ENCODE data around the gene SLC9A5. TPM values are rescaled to one million over a fixed set of nuclear protein-coding genes. Genes with fewer than 3 reads are reported as not detected.

The SLC9A5 gene
- polyA plus RNA-seq, 2 donors = 0.11 to 0.43 TPM

DNA sequence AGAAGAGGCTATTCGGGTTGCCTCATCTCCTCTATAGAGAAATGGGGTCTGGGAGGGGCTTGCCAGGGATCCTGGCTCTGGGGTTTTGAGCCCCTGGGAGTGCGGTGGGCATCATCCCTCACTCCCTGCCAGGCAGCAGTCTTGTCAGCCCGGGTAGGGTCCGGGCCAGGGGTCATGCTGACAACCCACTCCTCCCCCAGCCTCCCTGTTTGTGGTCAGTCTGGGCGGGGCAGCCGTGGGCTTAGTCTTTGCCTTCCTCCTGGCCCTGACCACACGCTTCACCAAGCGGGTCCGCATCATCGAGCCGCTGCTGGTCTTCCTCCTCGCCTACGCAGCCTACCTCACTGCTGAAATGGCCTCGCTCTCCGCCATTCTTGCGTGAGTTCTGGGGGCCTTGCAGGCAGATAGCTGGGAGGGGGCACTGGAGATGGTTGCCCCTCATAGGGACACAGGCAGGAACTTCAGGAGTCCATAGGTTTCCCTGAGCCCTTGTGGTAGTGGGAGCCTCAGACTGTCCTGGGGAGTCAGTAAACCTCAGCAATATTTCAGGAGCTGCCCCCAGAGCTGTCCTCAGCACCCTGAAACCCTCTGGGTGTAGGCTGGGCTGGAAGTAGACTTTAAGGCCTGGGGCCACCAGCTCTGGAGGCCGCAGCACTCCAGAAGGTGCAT lies 6.9 kb downstream of the SLC9A5 start:
- H3K4me1 ChIP-seq (ENCODE audit: control insufficient read depth in 2 of 2, insufficient read depth in 2 of 2, low read length in 1 of 2) = no peaks in the 10 kb centered on the region
- H3K27me3 ChIP-seq (ENCODE audit: control insufficient read depth in 1 of 2, insufficient read depth in 2 of 2, low read length in 2 of 2) = no peaks in the 10 kb centered on the region
- H3K9me3 ChIP-seq (ENCODE audit: control insufficient read depth in 2 of 2, insufficient read depth in 1 of 2, low read depth in 1 of 2, low read length in 1 of 2) = no peaks in the 10 kb centered on the region
- 91 to 92% methylated on average over 17 of the region's 17 CpGs for WGBS, 2 donors
- H3K27ac ChIP-seq (ENCODE audit: low read depth in 2 of 2, low read length in 1 of 2) = no peak overlapping the region
- no peak overlapping the region for H3K4me3 ChIP-seq (ENCODE audit: low read depth in 1 of 2, low read length in 2 of 2)
- H3K36me3 ChIP-seq (ENCODE audit: control insufficient read depth in 2 of 2, insufficient read depth in 2 of 2, low read length in 1 of 2) = no peaks in the 10 kb centered on the region

DNA sequence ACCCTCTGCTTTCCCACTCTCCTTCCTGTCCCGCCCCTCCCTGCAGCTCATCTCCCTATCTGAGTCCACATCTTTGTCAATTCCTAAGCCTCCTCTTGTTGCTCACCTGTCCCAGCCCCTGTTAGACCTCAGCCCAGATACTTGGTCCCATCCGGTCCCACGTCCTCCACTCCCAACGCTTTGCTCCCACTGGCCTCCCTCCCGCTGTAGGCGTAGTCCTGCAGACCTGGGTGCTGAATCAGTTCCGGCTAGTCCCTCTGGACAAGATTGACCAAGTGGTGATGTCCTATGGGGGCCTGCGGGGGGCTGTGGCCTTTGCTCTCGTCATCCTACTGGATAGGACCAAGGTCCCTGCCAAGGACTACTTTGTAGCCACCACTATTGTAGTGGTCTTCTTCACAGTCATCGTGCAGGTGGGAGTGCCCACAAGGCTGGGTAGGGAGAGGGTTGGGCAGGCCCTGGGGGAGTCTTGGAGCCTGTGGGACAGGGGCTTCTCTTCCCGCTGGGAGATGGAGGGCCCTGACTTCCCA lies 8.0 kb downstream of the SLC9A5 start:
- no peaks in the 10 kb centered on the region for H3K4me1 ChIP-seq (ENCODE audit: control insufficient read depth in 2 of 2, insufficient read depth in 2 of 2, low read length in 1 of 2)
- H3K36me3 ChIP-seq (ENCODE audit: control insufficient read depth in 2 of 2, insufficient read depth in 2 of 2, low read length in 1 of 2) = no peaks in the 10 kb centered on the region
- H3K4me3 ChIP-seq (ENCODE audit: low read depth in 1 of 2, low read length in 2 of 2) = no peak overlapping the region
- no peak overlapping the region for H3K27ac ChIP-seq (ENCODE audit: low read depth in 2 of 2, low read length in 1 of 2)
- H3K27me3 ChIP-seq (ENCODE audit: control insufficient read depth in 1 of 2, insufficient read depth in 2 of 2, low read length in 2 of 2) = no peaks in the 10 kb centered on the region
- WGBS, 2 donors = 93 to 95% methylated on average over 11 of the region's 11 CpGs
- H3K9me3 ChIP-seq (ENCODE audit: control insufficient read depth in 2 of 2, insufficient read depth in 1 of 2, low read depth in 1 of 2, low read length in 1 of 2) = no peaks in the 10 kb centered on the region

DNA sequence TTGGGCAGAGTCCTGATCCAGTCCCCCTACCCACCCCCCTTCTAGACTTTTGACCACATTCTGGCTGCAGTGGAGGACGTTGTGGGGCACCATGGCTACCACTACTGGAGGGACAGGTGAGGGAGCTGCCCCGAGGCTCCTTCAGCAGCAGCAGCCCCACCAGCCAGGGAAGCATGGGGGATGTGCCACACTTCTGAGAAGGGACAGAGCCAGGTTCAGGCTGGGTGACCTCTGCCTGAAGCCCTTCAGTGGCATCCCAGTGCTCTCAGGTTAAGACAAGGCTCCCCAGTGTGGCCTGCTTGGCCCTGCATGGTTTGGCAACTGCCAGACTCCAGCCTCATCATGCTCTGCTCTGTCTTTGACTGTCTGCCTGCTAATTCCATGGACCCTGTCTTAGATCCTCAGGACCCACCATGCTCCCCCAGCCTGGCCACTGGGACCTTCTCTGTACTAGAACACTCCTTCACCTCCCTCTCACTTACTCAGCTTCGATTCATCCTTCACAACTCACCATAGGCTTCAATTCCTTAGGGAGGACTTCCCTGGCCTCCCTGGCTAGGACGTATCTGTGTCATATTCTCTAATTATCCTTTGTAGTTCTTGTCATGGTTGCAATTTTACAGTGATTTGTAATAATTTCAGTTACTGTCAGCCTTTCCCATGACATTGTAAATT lies 8.8 kb downstream of the SLC9A5 start:
- no peaks in the 10 kb centered on the region for H3K36me3 ChIP-seq (ENCODE audit: control insufficient read depth in 2 of 2, insufficient read depth in 2 of 2, low read length in 1 of 2)
- no peaks in the 10 kb centered on the region for H3K27me3 ChIP-seq (ENCODE audit: control insufficient read depth in 1 of 2, insufficient read depth in 2 of 2, low read length in 2 of 2)
- no peaks in the 10 kb centered on the region for H3K9me3 ChIP-seq (ENCODE audit: control insufficient read depth in 2 of 2, insufficient read depth in 1 of 2, low read depth in 1 of 2, low read length in 1 of 2)

DNA sequence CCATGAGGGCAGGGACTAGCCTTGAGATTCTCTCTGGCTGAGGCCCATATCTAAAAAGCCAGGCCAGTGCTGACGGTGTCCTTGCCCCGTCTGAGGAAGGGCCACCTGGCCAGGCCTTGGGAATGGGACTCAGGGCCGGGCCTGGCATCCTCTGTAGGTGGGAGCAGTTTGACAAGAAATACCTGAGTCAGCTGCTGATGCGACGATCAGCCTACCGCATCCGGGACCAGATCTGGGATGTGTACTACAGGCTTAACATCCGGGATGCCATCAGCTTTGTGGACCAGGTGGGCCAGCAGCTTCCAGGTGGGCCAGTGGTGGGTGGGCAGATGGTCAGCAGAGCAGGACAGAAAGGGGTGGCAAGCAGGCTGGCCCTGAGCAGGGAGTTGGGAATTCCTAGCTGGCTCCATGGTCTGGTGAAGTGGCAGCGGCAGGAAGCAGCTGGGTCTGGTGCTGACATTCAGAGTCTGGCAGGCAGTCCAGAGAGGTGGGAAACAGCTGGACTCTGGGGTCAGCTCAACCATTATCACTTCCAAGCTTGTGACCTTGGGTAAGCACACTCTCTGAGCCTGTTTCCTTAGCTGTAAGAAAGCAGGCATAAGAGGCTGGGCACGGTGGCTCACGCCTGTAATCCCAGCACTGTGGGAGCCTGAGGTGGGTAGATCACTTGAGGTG lies 9.5 kb downstream of the SLC9A5 start:
- no peak overlapping the region for H3K4me3 ChIP-seq (ENCODE audit: low read depth in 1 of 2, low read length in 2 of 2)
- 79 to 83% methylated on average over 11 of the region's 11 CpGs for WGBS, 2 donors

More for the DNA sequence above, 8.8 kb downstream of the SLC9A5 start:
- Histone ChIP-seq H3K27ac (ENCODE audit: low read depth in 2 of 2, low read length in 1 of 2) (no peak overlapping the region), H3K4me3 (ENCODE audit: low read depth in 1 of 2, low read length in 2 of 2) (no peak overlapping the region), H3K4me1 (ENCODE audit: control insufficient read depth in 2 of 2, insufficient read depth in 2 of 2, low read length in 1 of 2) (no peaks in the 10 kb centered on the region)
- WGBS, 2 donors = 68 to 73% methylated on average over 4 of the region's 4 CpGs

DNA sequence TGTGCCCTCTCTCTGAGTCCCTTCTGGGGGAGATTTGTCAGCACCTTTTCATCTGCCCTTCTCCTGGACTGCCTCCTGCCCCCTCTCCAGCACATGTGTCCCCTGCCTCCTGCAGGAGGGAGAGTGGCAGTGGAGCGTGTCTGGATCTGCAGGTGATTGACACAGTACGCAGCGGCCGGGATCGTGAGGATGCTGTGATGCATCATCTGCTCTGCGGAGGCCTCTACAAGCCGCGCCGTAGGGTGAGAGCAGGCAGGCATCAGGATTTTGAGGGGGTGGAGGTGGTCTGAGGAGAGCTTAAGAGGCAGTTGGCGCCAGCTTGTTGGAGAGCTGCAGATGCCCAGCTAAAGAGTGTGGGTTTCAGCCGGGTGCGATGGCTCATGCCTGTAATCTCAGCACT lies 10.9 kb downstream of the SLC9A5 start:
- no peak overlapping the region for H3K27ac ChIP-seq (ENCODE audit: low read depth in 2 of 2, low read length in 1 of 2)
- no peaks in the 10 kb centered on the region for H3K36me3 ChIP-seq (ENCODE audit: control insufficient read depth in 2 of 2, insufficient read depth in 2 of 2, low read length in 1 of 2)
- H3K4me1 ChIP-seq (ENCODE audit: control insufficient read depth in 2 of 2, insufficient read depth in 2 of 2, low read length in 1 of 2) = no peaks in the 10 kb centered on the region
- H3K4me3 ChIP-seq (ENCODE audit: low read depth in 1 of 2, low read length in 2 of 2) = no peak overlapping the region
- no peaks in the 10 kb centered on the region for H3K27me3 ChIP-seq (ENCODE audit: control insufficient read depth in 1 of 2, insufficient read depth in 2 of 2, low read length in 2 of 2)
- WGBS, 2 donors = 84 to 87% methylated on average over 12 of the region's 12 CpGs
- no peaks in the 10 kb centered on the region for H3K9me3 ChIP-seq (ENCODE audit: control insufficient read depth in 2 of 2, insufficient read depth in 1 of 2, low read depth in 1 of 2, low read length in 1 of 2)

More for the DNA sequence above, 9.5 kb downstream of the SLC9A5 start:
- no peak overlapping the region for H3K27ac ChIP-seq (ENCODE audit: low read depth in 2 of 2, low read length in 1 of 2)
- no peaks in the 10 kb centered on the region for H3K27me3 ChIP-seq (ENCODE audit: control insufficient read depth in 1 of 2, insufficient read depth in 2 of 2, low read length in 2 of 2)
- no peaks in the 10 kb centered on the region for H3K36me3 ChIP-seq (ENCODE audit: control insufficient read depth in 2 of 2, insufficient read depth in 2 of 2, low read length in 1 of 2)
- no peaks in the 10 kb centered on the region for H3K9me3 ChIP-seq (ENCODE audit: control insufficient read depth in 2 of 2, insufficient read depth in 1 of 2, low read depth in 1 of 2, low read length in 1 of 2)
- H3K4me1 ChIP-seq (ENCODE audit: control insufficient read depth in 2 of 2, insufficient read depth in 2 of 2, low read length in 1 of 2) = no peaks in the 10 kb centered on the region

DNA sequence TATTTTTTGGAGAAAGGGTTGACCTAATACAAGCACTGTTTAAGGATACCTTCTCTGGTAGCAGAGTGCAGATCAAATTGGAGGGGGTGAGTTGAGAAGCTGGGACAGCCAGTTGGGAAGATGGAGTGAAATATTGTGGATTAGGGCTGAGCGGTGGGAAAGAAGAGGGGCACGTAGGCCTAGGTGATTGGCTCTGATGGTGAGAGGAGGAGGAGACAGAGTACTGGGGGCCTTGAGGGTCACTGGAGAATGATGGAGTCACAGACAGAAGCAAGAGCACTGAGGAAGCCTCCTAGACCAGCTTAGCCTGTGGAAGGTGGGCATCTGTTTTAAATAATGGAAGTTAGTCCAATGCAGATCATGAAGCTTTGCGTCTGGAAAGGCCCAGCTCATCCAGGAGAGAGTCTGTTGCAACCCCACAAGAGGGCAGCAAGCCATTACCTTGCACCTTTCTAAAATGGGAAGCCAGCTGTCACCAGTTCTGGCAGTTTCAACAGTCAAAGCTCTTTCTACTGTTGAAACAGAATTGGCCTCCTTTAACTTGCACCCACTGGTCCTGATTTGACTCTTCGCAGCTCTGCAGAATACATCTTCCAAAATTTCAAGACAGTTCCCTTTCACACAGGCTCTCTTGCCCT lies 11.8 kb downstream of the SLC9A5 start:
- H3K27me3 ChIP-seq (ENCODE audit: control insufficient read depth in 1 of 2, insufficient read depth in 2 of 2, low read length in 2 of 2) = no peaks in the 10 kb centered on the region
- no peaks in the 10 kb centered on the region for H3K9me3 ChIP-seq (ENCODE audit: control insufficient read depth in 2 of 2, insufficient read depth in 1 of 2, low read depth in 1 of 2, low read length in 1 of 2)
- H3K27ac ChIP-seq (ENCODE audit: low read depth in 2 of 2, low read length in 1 of 2) = no peak overlapping the region
- no peak overlapping the region for H3K4me3 ChIP-seq (ENCODE audit: low read depth in 1 of 2, low read length in 2 of 2)
- no peaks in the 10 kb centered on the region for H3K4me1 ChIP-seq (ENCODE audit: control insufficient read depth in 2 of 2, insufficient read depth in 2 of 2, low read length in 1 of 2)
- 65 to 73% methylated on average over 4 of the region's 4 CpGs for WGBS, 2 donors
- H3K36me3 ChIP-seq (ENCODE audit: control insufficient read depth in 2 of 2, insufficient read depth in 2 of 2, low read length in 1 of 2) = no peaks in the 10 kb centered on the region

DNA sequence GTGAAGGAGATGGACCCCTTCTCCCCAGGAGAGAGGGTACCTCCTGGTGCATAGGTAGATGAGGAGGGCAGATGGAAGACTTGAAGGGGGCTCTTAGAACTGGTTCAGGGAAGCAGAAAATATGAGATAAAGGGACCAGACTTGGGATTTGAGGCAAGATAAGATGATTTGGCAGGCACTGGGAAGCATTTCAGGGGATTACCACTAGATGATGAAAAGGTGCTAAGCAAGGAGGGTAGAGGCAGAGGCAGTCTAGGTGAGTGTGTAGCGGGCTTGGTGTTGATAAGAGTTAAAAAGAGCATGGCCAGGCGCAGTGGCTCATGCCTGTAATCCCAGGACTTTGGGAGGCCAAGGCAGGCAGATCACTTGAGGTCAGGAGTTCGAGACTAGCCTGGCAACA lies 14.4 kb downstream of the SLC9A5 start:
- Histone ChIP-seq H3K27ac (ENCODE audit: low read depth in 2 of 2, low read length in 1 of 2) (no peak overlapping the region), H3K36me3 (ENCODE audit: control insufficient read depth in 2 of 2, insufficient read depth in 2 of 2, low read length in 1 of 2) (no peaks in the 10 kb centered on the region), H3K9me3 (ENCODE audit: control insufficient read depth in 2 of 2, insufficient read depth in 1 of 2, low read depth in 1 of 2, low read length in 1 of 2) (no peaks in the 10 kb centered on the region), H3K4me3 (ENCODE audit: low read depth in 1 of 2, low read length in 2 of 2) (no peak overlapping the region), H3K27me3 (ENCODE audit: control insufficient read depth in 1 of 2, insufficient read depth in 2 of 2, low read length in 2 of 2) (no peaks in the 10 kb centered on the region), H3K4me1 (ENCODE audit: control insufficient read depth in 2 of 2, insufficient read depth in 2 of 2, low read length in 1 of 2) (no peaks in the 10 kb centered on the region)
- 80 to 83% methylated on average over 3 of the region's 3 CpGs for WGBS, 2 donors

DNA sequence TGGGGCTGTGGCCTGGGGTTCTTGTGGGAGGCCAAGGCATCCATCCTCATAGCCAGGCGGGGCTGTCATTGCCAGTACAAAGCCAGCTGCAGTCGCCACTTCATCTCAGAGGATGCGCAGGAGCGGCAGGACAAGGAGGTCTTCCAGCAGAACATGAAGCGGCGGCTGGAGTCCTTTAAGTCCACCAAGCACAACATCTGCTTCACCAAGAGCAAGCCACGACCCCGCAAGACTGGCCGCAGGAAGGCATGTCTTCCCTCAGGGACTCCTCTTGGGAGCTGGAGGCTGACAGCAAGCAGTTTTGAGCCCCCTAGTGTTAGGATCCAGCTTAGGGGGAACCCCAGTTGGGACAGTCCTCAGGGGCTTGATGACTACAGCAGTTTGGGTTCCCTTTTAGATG lies 15.5 kb downstream of the SLC9A5 start:
- no peaks in the 10 kb centered on the region for H3K4me1 ChIP-seq (ENCODE audit: control insufficient read depth in 2 of 2, insufficient read depth in 2 of 2, low read length in 1 of 2)
- H3K27ac ChIP-seq (ENCODE audit: low read depth in 2 of 2, low read length in 1 of 2) = no peak overlapping the region
- no peaks in the 10 kb centered on the region for H3K36me3 ChIP-seq (ENCODE audit: control insufficient read depth in 2 of 2, insufficient read depth in 2 of 2, low read length in 1 of 2)
- WGBS, 2 donors = 77 to 82% methylated on average over 9 of the region's 9 CpGs
- no peaks in the 10 kb centered on the region for H3K9me3 ChIP-seq (ENCODE audit: control insufficient read depth in 2 of 2, insufficient read depth in 1 of 2, low read depth in 1 of 2, low read length in 1 of 2)
- no peak overlapping the region for H3K4me3 ChIP-seq (ENCODE audit: low read depth in 1 of 2, low read length in 2 of 2)
- no peaks in the 10 kb centered on the region for H3K27me3 ChIP-seq (ENCODE audit: control insufficient read depth in 1 of 2, insufficient read depth in 2 of 2, low read length in 2 of 2)

DNA sequence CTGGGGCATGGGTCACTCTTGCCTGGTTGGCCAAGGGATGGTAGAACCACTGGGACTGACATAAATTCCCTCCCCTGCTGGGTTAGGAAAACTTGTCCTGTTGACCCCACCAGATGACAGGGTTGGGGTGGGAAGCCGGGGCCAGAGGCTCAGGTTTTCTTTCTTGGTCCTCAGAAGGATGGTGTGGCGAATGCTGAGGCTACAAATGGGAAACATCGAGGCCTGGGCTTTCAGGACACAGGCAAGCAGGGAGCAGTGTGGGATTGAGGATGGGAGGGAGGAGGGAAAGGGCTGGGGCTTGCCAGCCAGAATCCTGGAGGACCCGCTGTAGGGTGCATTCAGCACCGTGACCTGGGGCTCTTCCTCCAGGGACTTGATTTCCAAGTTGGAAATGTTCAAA lies 16.1 kb downstream of the SLC9A5 start:
- WGBS, 2 donors = 79 to 85% methylated on average over 5 of the region's 5 CpGs
- H3K36me3 ChIP-seq (ENCODE audit: control insufficient read depth in 2 of 2, insufficient read depth in 2 of 2, low read length in 1 of 2) = no peaks in the 10 kb centered on the region

More for the DNA sequence above, 16.1 kb downstream of the SLC9A5 start:
- no peak overlapping the region for H3K4me3 ChIP-seq (ENCODE audit: low read depth in 1 of 2, low read length in 2 of 2)
- no peaks in the 10 kb centered on the region for H3K4me1 ChIP-seq (ENCODE audit: control insufficient read depth in 2 of 2, insufficient read depth in 2 of 2, low read length in 1 of 2)
- H3K9me3 ChIP-seq (ENCODE audit: control insufficient read depth in 2 of 2, insufficient read depth in 1 of 2, low read depth in 1 of 2, low read length in 1 of 2) = no peaks in the 10 kb centered on the region
- no peaks in the 10 kb centered on the region for H3K27me3 ChIP-seq (ENCODE audit: control insufficient read depth in 1 of 2, insufficient read depth in 2 of 2, low read length in 2 of 2)
- no peak overlapping the region for H3K27ac ChIP-seq (ENCODE audit: low read depth in 2 of 2, low read length in 1 of 2)
